ENCODE measurements around the gene ACTA1.

Gene ACTA1

GRCh38 chr1:229409616-229410369 lies 24.1 kb downstream of the ACTA1 start:
- TF ChIP-seq ZFP3 (CRISPR knock-in tag; IDR thresholded peaks at IDR 0.05), result no peak
- TF ChIP-seq PPARA (CRISPR knock-in tag; IDR thresholded peaks at IDR 0.05; ENCODE audit: borderline replicate concordance), result no peak
- TF ChIP-seq SNAI2 (CRISPR knock-in tag; IDR thresholded peaks at IDR 0.05), result no peak
- TF ChIP-seq ZNF70 (CRISPR knock-in tag; IDR thresholded peaks at IDR 0.05), result no peak
- no peak for TF ChIP-seq GLIS3 (CRISPR knock-in tag; IDR thresholded peaks at IDR 0.05)
- TF ChIP-seq, protein P1, sequence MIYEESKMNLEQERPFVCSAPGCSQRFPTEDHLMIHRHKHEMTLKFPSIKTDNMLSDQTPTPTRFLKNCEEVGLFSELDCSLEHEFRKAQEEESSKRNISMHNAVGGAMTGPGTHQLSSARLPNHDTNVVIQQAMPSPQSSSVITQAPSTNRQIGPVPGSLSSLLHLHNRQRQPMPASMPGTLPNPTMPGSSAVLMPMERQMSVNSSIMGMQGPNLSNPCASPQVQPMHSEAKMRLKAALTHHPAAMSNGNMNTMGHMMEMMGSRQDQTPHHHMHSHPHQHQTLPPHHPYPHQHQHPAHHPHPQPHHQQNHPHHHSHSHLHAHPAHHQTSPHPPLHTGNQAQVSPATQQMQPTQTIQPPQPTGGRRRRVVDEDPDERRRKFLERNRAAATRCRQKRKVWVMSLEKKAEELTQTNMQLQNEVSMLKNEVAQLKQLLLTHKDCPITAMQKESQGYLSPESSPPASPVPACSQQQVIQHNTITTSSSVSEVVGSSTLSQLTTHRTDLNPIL (CRISPR knock-in tag; IDR thresholded peaks at IDR 0.05; ENCODE audit: low read depth), result no peak
- no peak for TF ChIP-seq ARNTL (CRISPR knock-in tag; IDR thresholded peaks at IDR 0.05; ENCODE audit: borderline replicate concordance, low read depth)
- no peak for TF ChIP-seq ZFP30 (CRISPR knock-in tag; IDR thresholded peaks at IDR 0.05)
- no peak for TF ChIP-seq CSDC2 (CRISPR knock-in tag; IDR thresholded peaks at IDR 0.05)
- no peak for TF ChIP-seq ESRRG (CRISPR knock-in tag; IDR thresholded peaks at IDR 0.05)
- TF ChIP-seq, protein P2, sequence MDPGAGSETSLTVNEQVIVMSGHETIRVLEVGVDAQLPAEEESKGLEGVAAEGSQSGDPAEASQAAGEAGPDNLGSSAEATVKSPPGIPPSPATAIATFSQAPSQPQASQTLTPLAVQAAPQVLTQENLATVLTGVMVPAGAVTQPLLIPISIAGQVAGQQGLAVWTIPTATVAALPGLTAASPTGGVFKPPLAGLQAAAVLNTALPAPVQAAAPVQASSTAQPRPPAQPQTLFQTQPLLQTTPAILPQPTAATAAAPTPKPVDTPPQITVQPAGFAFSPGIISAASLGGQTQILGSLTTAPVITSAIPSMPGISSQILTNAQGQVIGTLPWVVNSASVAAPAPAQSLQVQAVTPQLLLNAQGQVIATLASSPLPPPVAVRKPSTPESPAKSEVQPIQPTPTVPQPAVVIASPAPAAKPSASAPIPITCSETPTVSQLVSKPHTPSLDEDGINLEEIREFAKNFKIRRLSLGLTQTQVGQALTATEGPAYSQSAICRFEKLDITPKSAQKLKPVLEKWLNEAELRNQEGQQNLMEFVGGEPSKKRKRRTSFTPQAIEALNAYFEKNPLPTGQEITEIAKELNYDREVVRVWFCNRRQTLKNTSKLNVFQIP (CRISPR knock-in tag; IDR thresholded peaks at IDR 0.05; ENCODE audit: borderline replicate concordance, low read depth), result no peak
- TF ChIP-seq RARB (CRISPR knock-in tag; IDR thresholded peaks at IDR 0.05), result no peak
- no peak for TF ChIP-seq TOX (CRISPR knock-in tag; IDR thresholded peaks at IDR 0.05; ENCODE audit: borderline replicate concordance)
- TF ChIP-seq ZC3H10 (CRISPR knock-in tag; IDR thresholded peaks at IDR 0.05), result no peak
- no peak for TF ChIP-seq TSHZ2 (CRISPR knock-in tag; IDR thresholded peaks at IDR 0.05)
- no peak for TF ChIP-seq OSR1 (CRISPR knock-in tag; IDR thresholded peaks at IDR 0.05)
- no peak for TF ChIP-seq CSRNP3 (CRISPR knock-in tag; IDR thresholded peaks at IDR 0.05)
- no peak for TF ChIP-seq ZNF8 (CRISPR knock-in tag; IDR thresholded peaks at IDR 0.05)
- no peak for TF ChIP-seq ISL1 (CRISPR knock-in tag; IDR thresholded peaks at IDR 0.05)
- TF ChIP-seq TCF4 (CRISPR knock-in tag; IDR thresholded peaks at IDR 0.05; ENCODE audit: borderline replicate concordance), result no peak
- no peak; the same call in 2 of the 3 replicates for ATAC-seq

GRCh38 chr1:229408458-229409037 lies 25.3 kb downstream of the ACTA1 start:
- TF ChIP-seq ZNF8 (CRISPR knock-in tag; IDR thresholded peaks at IDR 0.05), result no peak
- TF ChIP-seq ZNF565 (CRISPR knock-in tag; conservative IDR thresholded peaks at IDR 0.05; ENCODE audit: low read depth), result no peak
- no peak for TF ChIP-seq BACH2 (CRISPR knock-in tag; IDR thresholded peaks at IDR 0.05; ENCODE audit: borderline replicate concordance)
- TF ChIP-seq TSHZ2 (CRISPR knock-in tag; IDR thresholded peaks at IDR 0.05), result no peak
- TF ChIP-seq ZFP3 (CRISPR knock-in tag; IDR thresholded peaks at IDR 0.05), result no peak
- TF ChIP-seq, protein P2 (CRISPR knock-in tag; IDR thresholded peaks at IDR 0.05; ENCODE audit: borderline replicate concordance, low read depth), result no peak
- no peak for TF ChIP-seq GLIS3 (CRISPR knock-in tag; IDR thresholded peaks at IDR 0.05)
- no peak for TF ChIP-seq ESRRG (CRISPR knock-in tag; IDR thresholded peaks at IDR 0.05)
- peak; percentile 42 for ATAC-seq
